LNCaP clone FGC (cell line): ENCODE results near the gene CBL.

Source experiments
- DNase-seq: peaks from one replicate; pipeline ENCODE4 v3.0.0-alpha.2; 2011; ENCODE audit warnings: low read depth
- H3K4me3 ChIP-seq: 2 replicates; pipeline ENCODE4 v1.5.1; 2011; ENCODE audit warnings: mild to moderate bottlenecking, low read depth, low read length, control low read depth
- CTCF ChIP-seq: IDR thresholded peaks from 2 replicates; pipeline ENCODE4 v1.5.1; 2012; ENCODE audit warnings: mild to moderate bottlenecking; ENCODE audit not compliant: control insufficient read depth, insufficient read depth; ENCODE audit errors: extremely low read depth

Gene CBL

GRCh38 chr11:119229741-119230140 is 23.6 kb downstream of the CBL start:
- DNase-seq: no peak
- no peak for TF ChIP-seq CTCF
- no peak overlapping the region for H3K4me3 ChIP-seq

GRCh38 chr11:119236490-119236889 is 30.4 kb downstream of the CBL start:
- DNase-seq: no peak
- no peak for TF ChIP-seq CTCF
- no peak overlapping the region for H3K4me3 ChIP-seq

- no peak for DNase-seq
- TF ChIP-seq CTCF: no peak
- H3K4me3 ChIP-seq: no peak overlapping the region
Observed at GRCh38 chr11:119236891-119237290, 30.8 kb downstream of the CBL start.

DNA sequence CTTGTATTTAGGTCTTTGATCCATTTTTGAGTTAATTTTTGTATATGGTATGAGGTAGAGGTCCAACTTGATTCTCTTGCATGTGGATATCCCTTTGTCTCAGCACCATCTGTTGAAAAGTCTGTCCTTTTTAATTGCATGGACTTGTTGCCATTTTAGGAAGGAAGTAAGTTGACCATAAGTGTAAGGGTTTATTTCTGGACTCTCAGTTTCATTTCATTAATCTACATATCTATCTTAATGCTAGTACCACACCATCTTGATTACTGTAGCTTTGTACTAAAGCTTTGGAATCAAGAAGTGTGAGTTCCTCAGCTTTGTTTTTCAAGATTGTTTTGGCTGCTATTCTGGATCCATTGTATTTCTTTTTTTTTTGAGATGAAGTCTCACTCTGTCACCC is 31.4 kb downstream of the CBL start:
- H3K4me3 ChIP-seq: no peak overlapping the region
- DNase-seq: no peak
- TF ChIP-seq CTCF: no peak

GRCh38 chr11:119248750-119249670 is 42.9 kb downstream of the CBL start:
- TF ChIP-seq CTCF: no peak
- H3K4me3 ChIP-seq: no peak overlapping the region
- DNase-seq: no peak

DNA sequence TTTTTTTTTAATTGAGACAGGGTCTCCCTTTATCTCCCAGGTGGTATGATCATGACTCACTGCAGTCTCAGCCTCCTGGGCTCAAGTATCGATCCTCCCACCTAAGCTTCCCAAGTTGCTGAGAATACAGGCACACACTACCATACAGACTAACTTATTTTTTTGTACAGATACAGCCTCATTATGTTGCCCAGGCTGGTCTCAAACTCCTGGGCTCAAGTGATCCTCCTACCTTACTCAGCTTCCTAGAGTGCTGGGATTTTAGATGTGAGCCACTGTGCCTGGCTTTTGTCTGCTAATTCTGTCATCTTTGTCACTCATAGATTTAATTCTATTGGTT is 43.5 kb downstream of the CBL start:
- H3K4me3 ChIP-seq: no peak overlapping the region

More for the DNA sequence above, 43.5 kb downstream of the CBL start:
- TF ChIP-seq CTCF: no peak
- DNase-seq: no peak
